K562 (cell line): ENCODE data around the gene CNKSR1. TPM values are rescaled to one million over a fixed set of nuclear protein-coding genes. Genes with fewer than 3 reads are reported as not detected.

Source experiments
- ATAC-seq: fragments of 200-7000 bp; cut with Tn5 transposase; 3 replicates; pipeline ENCODE4 v1.9.1; 2020; ENCODE audit warnings: moderate library complexity
- BruUV-seq: library from RNA; stranded (reverse); fragments of 400-500 nt; replicated peaks from 2 replicates; lab custom pipeline; 2021; lab: Mats Ljungman, UMichigan
- CTCF ChIA-PET: fragments of 300-600 bp; formaldehyde crosslinking; extraction: SDS; loops from one replicate; lab custom pipeline; 2021; ENCODE audit warnings: low intra/inter-chr PET ratio; lab: Yijun Ruan, JAX
- POLR2A ChIA-PET: fragments of 300-600, 350-650 bp; sonication (Branson Sonifier 250); formaldehyde crosslinking; extraction: SDS; loops from one replicate; lab custom pipeline; 2021; ENCODE audit warnings: antibody characterized with exemption, inconsistent platforms; lab: Yijun Ruan, JAX
- DNase-seq, 4 experiments: peaks; one replicate each; pipeline versions ENCODE4 v3.0.0 to v3.0.0-alpha.2; 2011 to 2018; ENCODE audit warnings: low spot score in 3 of 4, mixed read lengths in 3 of 4; ENCODE audit errors: extremely low read depth in 1 of 4
- FAIRE-seq: peaks from 2 replicates; lab custom pipeline; 2011; peaks lifted over from hg19 to GRCh38; lab: Jason Lieb, UNC
- H2AFZ ChIP-seq: 2 replicates; pipeline ENCODE4 v1.6.0; 2011; ENCODE audit warnings: low read depth, low read length, control low read depth, inconsistent platforms
- H3K27ac ChIP-seq: fragments of 200-600 bp; 3 replicates; pipeline ENCODE4 v1.8.0; 2011; ENCODE audit warnings: low read depth, mild to moderate bottlenecking, control low read depth, inconsistent platforms, low read length, moderate library complexity, mixed read lengths; ENCODE audit errors: extremely low read depth
- H3K27me3 ChIP-seq, 2 experiments: fragments of 300-600 bp in 1 of 2; 2 replicates in 1 of 2; 3 replicates in 1 of 2; pipeline versions ENCODE4 v1.6.0 to v1.8.0; 2011; ENCODE audit warnings: inconsistent platforms in 2 of 2, low read length in 2 of 2, mild to moderate bottlenecking in 1 of 2, mixed read lengths in 1 of 2, moderate library complexity in 1 of 2; ENCODE audit not compliant: control insufficient read depth in 2 of 2, insufficient read depth in 2 of 2
- H3K36me3 ChIP-seq: fragments of 300-600 bp; 3 replicates; pipeline ENCODE4 v1.8.0; 2011; ENCODE audit warnings: mild to moderate bottlenecking, low read length, inconsistent platforms; ENCODE audit not compliant: control insufficient read depth, insufficient read depth
- H3K4me1 ChIP-seq, 2 experiments: fragments of 200-600 bp in 1 of 2; replicated peaks in 1 of 2; 2 replicates in 1 of 2; 3 replicates in 1 of 2; pipeline versions ENCODE4 v1.5.1 to v1.8.0; 2011; ENCODE audit warnings: inconsistent platforms in 2 of 2, low read length in 2 of 2, mild to moderate bottlenecking in 1 of 2, mixed read lengths in 1 of 2, moderate library complexity in 1 of 2; ENCODE audit not compliant: control insufficient read depth in 2 of 2, insufficient read depth in 2 of 2
- H3K4me2 ChIP-seq: 2 replicates; pipeline ENCODE4 v1.6.1; 2011; ENCODE audit warnings: low read length, control low read depth, inconsistent platforms, mixed read lengths; ENCODE audit not compliant: insufficient read depth
- H3K4me3 ChIP-seq: fragments of 200-600 bp; sonication (generic), shearing (Covaris generic); 2 replicates; pipeline ENCODE4 v1.5.1; 2016; ENCODE audit warnings: control low read depth, inconsistent platforms
- H3K79me2 ChIP-seq: fragments of 200-600 bp; 3 replicates; pipeline ENCODE4 v1.8.0; 2011; ENCODE audit warnings: low read length, inconsistent platforms; ENCODE audit not compliant: control insufficient read depth, insufficient read depth
- H3K9ac ChIP-seq, 2 experiments: 2 replicates each; pipeline versions ENCODE4 v1.6.0 to v1.6.1; 2011; ENCODE audit warnings: low read depth in 2 of 2, low read length in 2 of 2, control low read depth in 1 of 2, inconsistent platforms in 1 of 2, mild to moderate bottlenecking in 1 of 2, mixed read lengths in 1 of 2; ENCODE audit not compliant: insufficient read depth in 1 of 2
- H3K9me1 ChIP-seq: one replicate; pipeline ENCODE4 v1.6.0; 2011; ENCODE audit warnings: inconsistent platforms, mild to moderate bottlenecking, low read length, moderate library complexity; ENCODE audit not compliant: control insufficient read depth, insufficient read depth
- H3K9me3 ChIP-seq: replicated peaks from 2 replicates; pipeline ENCODE4 v1.5.1; 2011; ENCODE audit warnings: low read depth, low read length, inconsistent platforms; ENCODE audit not compliant: control insufficient read depth, insufficient read depth
- H4K20me1 ChIP-seq: replicated peaks from 2 replicates; pipeline ENCODE4 v1.6.1; 2011; ENCODE audit warnings: low read length, inconsistent platforms, mixed read lengths; ENCODE audit not compliant: control insufficient read depth, insufficient read depth
- GABPA ChIP-seq: fragments of 200-800 bp; sonication (Bioruptor generic); conservative IDR thresholded peaks from 2 replicates; pipeline ENCODE4 v1.6.1; 2016; ENCODE audit warnings: low read depth, missing genetic modification characterization, missing compliant biosample characterization
- GABPB2 ChIP-seq: fragments of 250-450 bp; sonication (Bioruptor Pico); conservative IDR thresholded peaks from 2 replicates; pipeline ENCODE4 v1.5.1; 2021; ENCODE audit warnings: mild to moderate bottlenecking
- NCOA4 ChIP-seq: fragments of 450-650 bp; IDR thresholded peaks from 2 replicates; pipeline ENCODE4 v1.6.1; 2018; ENCODE audit warnings: mild to moderate bottlenecking; ENCODE audit not compliant: partially characterized antibody
- SRSF3 ChIP-seq: fragments of 200-400 bp; formaldehyde crosslinking; IDR thresholded peaks from 2 replicates; pipeline ENCODE4 v1.6.1; 2016; ENCODE audit warnings: mild to moderate bottlenecking, low read length, moderate library complexity; ENCODE audit not compliant: insufficient read depth
- STAT5B ChIP-seq: fragments of 250-450 bp; sonication (Bioruptor Pico); IDR thresholded peaks from 2 replicates; pipeline ENCODE4 v1.8.0; 2021; ENCODE audit warnings: mild to moderate bottlenecking, inconsistent platforms
- ZNF217 ChIP-seq: sonication (generic); formaldehyde crosslinking; IDR thresholded peaks from 2 replicates; pipeline ENCODE4 v1.8.0; 2022; ENCODE audit warnings: mild to moderate bottlenecking, missing genetic modification reagents
- ZNF79 ChIP-seq: fragments of 250-450 bp; sonication (Bioruptor Pico); IDR thresholded peaks from 2 replicates; pipeline ENCODE4 v1.4.0; 2020; ENCODE audit warnings: low read depth, mild to moderate bottlenecking, moderate library complexity
- WGBS: fragments of 100-300 bp; shearing (Covaris generic); methylation state at CpG from one replicate; pipeline ENCODE4 v1.1.6; 2016; ENCODE audit warnings: low coverage, mixed read lengths; ENCODE audit not compliant: insufficient coverage; ENCODE audit errors: missing lambda C conversion rate; 5-methylcytosine and 5-hydroxymethylcytosine counted together
- in situ Hi-C: fragments of 300-500 bp; cut with MboI; formaldehyde crosslinking; loops from 4 replicates; pipeline ENCODE4 v1.15.0; 2018; ENCODE audit warnings: inconsistent platforms, mixed read lengths
- intact Hi-C: fragments of 100-400 bp; cut with micrococcal nuclease; formaldehyde crosslinking; loops from 2 replicates; pipeline ENCODE4 v1.14.2; 2022
- polyA plus RNA-seq, 8 experiments: library from polyadenylated mRNA; depleted of rRNA in 4 of 8; stranded (reverse) in 5 of 8; unstranded in 3 of 8; fragments of >200 nt; fragmentation: Nextera tagmentation in 2 of 8; fragmentation: Illumina TruSeq in 1 of 8; extraction: Ambion mirVana in 2 of 8; extraction: Trizol in 1 of 8; gene quantifications; 2 replicates each; pipeline versions ENCODE4 v1.2.1 to v1.2.3, GENCODE V29; 2011 to 2014; ENCODE audit warnings: inconsistent platforms in 1 of 8, missing spikeins in 1 of 8
- total RNA-seq, 7 experiments: library from RNA; depleted of rRNA in 6 of 7; stranded (reverse); fragments of >200 nt in 6 of 7; fragmentation: Illumina TruSeq in 2 of 7; extraction: Trizol in 2 of 7; gene quantifications; 2 replicates each; pipeline versions ENCODE4 v1.2.1 to v1.2.3, GENCODE V29; 2011 to 2021; ENCODE audit warnings: low replicate concordance in 1 of 7
- TF ChIP-seq, protein P1 (sequence below): fragments of 450-650 bp; IDR thresholded peaks from 2 replicates; pipeline ENCODE4 v1.6.1; 2016
- TF ChIP-seq, protein P2 (sequence below): sonication (generic); formaldehyde crosslinking; IDR thresholded peaks from 2 replicates; pipeline ENCODE4 v1.9.0; 2022; ENCODE audit warnings: mild to moderate bottlenecking, missing genetic modification reagents

CNKSR1 gene
- total and polyA plus RNA-seq, 9 of the 15 experiments (the other 6 are each of a cell fraction or from before 2014, with no cell fraction given): 0.03 to 2.8 (median 1.1) TPM

DNA sequence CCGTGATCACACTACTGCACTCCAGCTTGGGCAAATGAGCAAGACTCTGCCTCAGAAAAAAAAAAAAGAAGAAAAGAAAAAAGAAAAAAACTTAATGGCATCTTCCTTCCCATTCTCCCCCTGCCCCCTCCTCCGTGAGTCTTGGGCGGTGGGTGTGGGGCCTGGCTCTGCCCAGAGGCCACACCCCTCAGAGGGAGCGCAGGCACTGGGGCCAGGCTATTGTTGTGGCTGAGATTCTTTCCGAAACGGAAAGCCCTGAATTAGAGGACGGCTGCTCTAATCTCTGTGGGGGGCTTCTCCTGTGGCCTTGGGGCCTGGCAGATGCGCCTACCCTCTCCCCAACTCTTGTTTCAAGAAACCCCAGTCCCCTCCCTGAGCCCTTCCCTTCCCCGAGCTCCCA is 22.5 kb upstream of the CNKSR1 start (continued):
- TF ChIP-seq ZNF79 (CRISPR knock-in tag) (no peak), SRSF3 (no peak), GABPB2 (CRISPR knock-in tag) (no peak), ZNF217 (CRISPR knock-in tag) (no peak)
- TF ChIP-seq, protein P1, sequence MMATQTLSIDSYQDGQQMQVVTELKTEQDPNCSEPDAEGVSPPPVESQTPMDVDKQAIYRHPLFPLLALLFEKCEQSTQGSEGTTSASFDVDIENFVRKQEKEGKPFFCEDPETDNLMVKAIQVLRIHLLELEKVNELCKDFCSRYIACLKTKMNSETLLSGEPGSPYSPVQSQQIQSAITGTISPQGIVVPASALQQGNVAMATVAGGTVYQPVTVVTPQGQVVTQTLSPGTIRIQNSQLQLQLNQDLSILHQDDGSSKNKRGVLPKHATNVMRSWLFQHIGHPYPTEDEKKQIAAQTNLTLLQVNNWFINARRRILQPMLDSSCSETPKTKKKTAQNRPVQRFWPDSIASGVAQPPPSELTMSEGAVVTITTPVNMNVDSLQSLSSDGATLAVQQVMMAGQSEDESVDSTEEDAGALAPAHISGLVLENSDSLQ: no peak

DNA sequence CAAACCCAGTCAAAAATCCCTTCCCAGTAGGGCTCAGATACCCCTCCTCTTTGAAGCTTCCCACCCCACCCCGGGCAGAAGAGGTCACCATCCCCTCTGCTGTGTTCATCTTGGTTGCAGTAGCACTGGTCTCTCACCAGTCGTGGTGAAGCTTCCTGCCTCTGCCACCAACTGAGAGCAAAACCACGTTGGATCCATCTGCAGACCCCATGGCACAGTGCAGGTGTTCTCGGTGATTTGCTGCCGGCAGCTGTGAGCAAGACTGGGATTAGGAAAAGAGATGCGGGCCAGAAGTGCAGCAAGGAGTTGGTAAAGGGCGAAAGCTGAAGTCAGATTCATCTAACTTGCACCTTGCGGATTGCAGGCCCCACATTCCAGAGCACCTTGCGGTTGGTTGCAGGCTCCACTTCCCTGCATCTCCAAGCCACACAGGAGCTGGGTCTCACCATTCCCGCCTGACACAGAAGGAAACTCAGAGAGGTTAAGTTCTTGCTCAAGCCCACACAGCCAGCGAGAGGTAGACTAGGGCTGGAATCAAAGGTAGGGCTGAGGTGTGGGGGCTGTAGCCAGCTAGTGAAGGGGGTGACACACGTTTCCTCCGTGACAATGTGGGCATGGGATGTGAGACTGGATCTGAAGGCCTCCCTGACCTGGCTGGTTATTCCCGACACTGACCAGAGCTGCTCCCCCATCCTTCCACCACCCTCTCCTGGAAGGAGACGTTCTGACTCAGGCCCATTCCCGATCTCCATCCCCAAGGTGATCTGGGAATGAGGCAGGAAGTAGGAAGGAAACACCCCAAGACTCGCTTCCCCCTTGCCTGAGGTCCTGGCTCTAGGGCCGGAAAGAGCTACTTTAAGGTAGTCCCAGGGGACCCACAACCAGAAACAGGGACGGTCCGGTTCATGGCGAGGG is 21.7 kb upstream of the CNKSR1 start:
- peak overlapping the region in 1 of 2 experiments; percentile 76; a peak in 2 of 4 replicates for H3K9ac ChIP-seq
- H3K9me1 ChIP-seq: no peaks in the 10 kb centered on the region
- H3K4me2 ChIP-seq: no peak overlapping the region
- no peaks in the 10 kb centered on the region for H3K9me3 ChIP-seq
- no peaks in the 10 kb centered on the region for H4K20me1 ChIP-seq
- H3K36me3 ChIP-seq: no peaks in the 10 kb centered on the region
- WGBS: 62% methylated on average over 21 of the region's 21 CpGs
- no peak for TF ChIP-seq GABPA (tag)
- TF ChIP-seq, protein P2, sequence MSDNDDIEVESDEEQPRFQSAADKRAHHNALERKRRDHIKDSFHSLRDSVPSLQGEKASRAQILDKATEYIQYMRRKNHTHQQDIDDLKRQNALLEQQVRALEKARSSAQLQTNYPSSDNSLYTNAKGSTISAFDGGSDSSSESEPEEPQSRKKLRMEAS (CRISPR knock-in tag): 0 out of 2 replicates have a peak, but pooled peaks have one; percentile 4
- TF ChIP-seq NCOA4: no peak
- TF ChIP-seq STAT5B: no peak
- no peak for FAIRE-seq
- ChIA-PET CTCF (interaction anchor here (1.2 kb wide), 1 partner anchor 11 kb away, joined by 4 read pairs; no protein-coding TSS in a partner anchor), POLR2A (interaction anchor here (0.6 to 2.7 kb wide), 12 partner anchors 8 to 83 kb away, joined by 3 to 13 read pairs (median 4); partner anchors contain the start of gene ZNF593)
- no peaks in the 10 kb centered on the region for H3K79me2 ChIP-seq
- peaks cover 9 to 37% of the 10 kb centered on the region in 2 experiments for H3K4me1 ChIP-seq
- intact Hi-C loops: no loop called here
- BruUV-seq: no TSS peak
- no peak for ATAC-seq
- in situ Hi-C loops: no loop called here
- H3K27ac ChIP-seq: no peak overlapping the region
- no peaks in the 10 kb centered on the region for H3K27me3 ChIP-seq
- no peak for DNase-seq
- no peak overlapping the region for H2AFZ ChIP-seq
- no peak overlapping the region for H3K4me3 ChIP-seq
